Mucosa of stomach (tissue), 1 donor: ENCODE results near the gene ST14.
"Not testable (repeated sequence)": the region's sequence is repeated elsewhere in the genome, so short reads cannot be mapped to it uniquely, and the experiment has no call there.

Source experiments
- H3K27me3 ChIP-seq: one replicate; pipeline ENCODE4 v1.7.0; 2013; ENCODE audit warnings: mild to moderate bottlenecking, low read length; ENCODE audit not compliant: control insufficient read depth, insufficient read depth
- H3K36me3 ChIP-seq: one replicate; pipeline ENCODE4 v1.7.0; 2013; ENCODE audit warnings: low read length; ENCODE audit not compliant: control insufficient read depth, insufficient read depth
- H3K4me1 ChIP-seq: one replicate; pipeline ENCODE4 v1.7.0; 2013; ENCODE audit warnings: mild to moderate bottlenecking, low read length; ENCODE audit not compliant: control insufficient read depth, insufficient read depth
- H3K4me3 ChIP-seq: one replicate; pipeline ENCODE4 v1.7.0; 2013; ENCODE audit warnings: low read length
- H3K9ac ChIP-seq: one replicate; pipeline ENCODE4 v1.7.0; 2013; ENCODE audit warnings: mild to moderate bottlenecking, low read length, moderate library complexity
- H3K9me3 ChIP-seq: one replicate; pipeline ENCODE4 v1.7.0; 2013; ENCODE audit warnings: mild to moderate bottlenecking, low read length, moderate library complexity; ENCODE audit not compliant: control insufficient read depth
- donor health status: Pancreatic carcinoma.

Gene ST14

DNA sequence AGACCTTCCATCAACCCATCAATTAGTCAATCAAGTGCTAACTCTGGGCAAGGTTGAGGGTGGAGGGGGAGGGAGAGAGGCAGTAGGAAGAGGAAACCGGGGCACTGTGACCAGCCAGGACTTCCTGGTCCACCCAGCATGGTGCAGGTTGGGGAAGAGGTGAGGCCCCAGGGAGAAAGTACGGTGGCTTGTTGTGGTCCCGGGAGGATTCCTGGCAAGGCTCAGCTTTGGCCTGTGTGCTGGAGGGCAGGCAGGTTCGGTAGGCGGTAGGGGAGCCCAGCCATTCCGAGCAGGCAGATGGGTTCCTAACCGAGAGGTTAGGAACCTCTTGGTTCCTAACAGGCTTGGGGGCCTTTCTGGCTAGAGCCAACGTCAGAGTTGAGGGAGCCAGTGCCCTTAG lies 10.8 kb downstream of the ST14 start:
- H3K4me1 ChIP-seq = peaks cover 42% of the 10 kb centered on the region
- no peaks in the 10 kb centered on the region for H3K9me3 ChIP-seq
- no peaks in the 10 kb centered on the region for H3K27me3 ChIP-seq
- H3K9ac ChIP-seq = no peak overlapping the region
- no peaks in the 10 kb centered on the region for H3K36me3 ChIP-seq
- H3K4me3 ChIP-seq = no peak overlapping the region

- H3K9ac ChIP-seq = no peak overlapping the region
- peaks cover 30% of the 10 kb centered on the region for H3K4me1 ChIP-seq
- no peak overlapping the region for H3K4me3 ChIP-seq
- no peaks in the 10 kb centered on the region for H3K27me3 ChIP-seq
- no peaks in the 10 kb centered on the region for H3K9me3 ChIP-seq
- H3K36me3 ChIP-seq = no peaks in the 10 kb centered on the region
These were observed 12.0 kb downstream of the ST14 start for GRCh38 chr11:130171534-130171933.

GRCh38 chr11:130172001-130172400 lies 12.4 kb downstream of the ST14 start:
- H3K27me3 ChIP-seq, H3K36me3 ChIP-seq, H3K4me3 ChIP-seq, H3K9me3 ChIP-seq, H3K9ac ChIP-seq: not testable (repeated sequence)
- H3K4me1 ChIP-seq = peaks cover 30% of the 10 kb centered on the region

DNA sequence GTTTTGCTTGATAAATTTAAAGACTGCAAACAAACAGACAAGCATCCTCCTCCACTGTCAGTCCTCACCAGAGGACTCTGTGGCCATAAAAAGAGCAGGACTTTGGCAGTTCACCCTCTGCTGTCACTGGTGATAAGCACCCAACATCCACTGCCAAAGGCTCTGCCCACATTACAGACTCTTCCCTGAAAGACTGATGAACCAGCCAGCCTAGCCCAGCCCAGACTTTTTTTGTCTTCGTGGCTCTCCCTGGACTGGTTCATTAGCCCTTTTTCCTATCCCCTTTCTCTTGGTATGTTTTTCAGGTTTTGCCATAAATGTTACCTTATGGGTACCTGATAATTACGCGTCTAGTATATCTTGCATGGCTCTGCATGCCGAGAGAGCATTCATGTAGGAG lies 15.1 kb downstream of the ST14 start:
- Histone ChIP-seq H3K36me3 (no peaks in the 10 kb centered on the region), H3K4me1 (peaks cover 36% of the 10 kb centered on the region), H3K9me3 (no peaks in the 10 kb centered on the region)

GRCh38 chr11:130175898-130176297 lies 16.3 kb downstream of the ST14 start:
- Histone ChIP-seq H3K9me3 (no peaks in the 10 kb centered on the region), H3K4me1 (peaks cover 36% of the 10 kb centered on the region), H3K9ac (no peak overlapping the region), H3K27me3 (no peaks in the 10 kb centered on the region), H3K36me3 (no peaks in the 10 kb centered on the region), H3K4me3 (no peak overlapping the region)

More for the DNA sequence above, 15.1 kb downstream of the ST14 start:
- Histone ChIP-seq H3K4me3 (no peak overlapping the region), H3K27me3 (no peaks in the 10 kb centered on the region), H3K9ac (no peak overlapping the region)

DNA sequence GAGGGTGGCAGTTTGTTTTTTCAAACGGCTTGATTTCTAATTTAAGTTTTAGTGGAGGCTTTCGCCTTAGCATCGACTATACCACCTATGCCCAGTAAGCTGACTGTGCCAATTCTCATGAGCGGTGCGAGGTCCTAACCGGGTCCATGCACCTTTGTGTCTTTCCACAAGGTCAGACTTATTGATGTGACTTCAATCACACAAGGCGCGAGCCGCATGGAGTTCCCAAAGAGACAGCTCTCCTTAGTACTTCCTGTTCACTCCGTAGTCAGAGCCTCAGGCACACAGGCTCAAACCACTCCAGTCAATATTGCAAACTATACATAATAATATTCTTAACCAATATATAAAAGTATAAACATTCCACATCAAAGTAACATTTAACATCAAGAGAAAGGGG lies 18.2 kb downstream of the ST14 start:
- peaks cover 52% of the 10 kb centered on the region for H3K4me1 ChIP-seq
- H3K9me3 ChIP-seq = no peaks in the 10 kb centered on the region
- no peak overlapping the region for H3K4me3 ChIP-seq
- no peaks in the 10 kb centered on the region for H3K36me3 ChIP-seq
- no peak overlapping the region for H3K9ac ChIP-seq
- no peaks in the 10 kb centered on the region for H3K27me3 ChIP-seq

DNA sequence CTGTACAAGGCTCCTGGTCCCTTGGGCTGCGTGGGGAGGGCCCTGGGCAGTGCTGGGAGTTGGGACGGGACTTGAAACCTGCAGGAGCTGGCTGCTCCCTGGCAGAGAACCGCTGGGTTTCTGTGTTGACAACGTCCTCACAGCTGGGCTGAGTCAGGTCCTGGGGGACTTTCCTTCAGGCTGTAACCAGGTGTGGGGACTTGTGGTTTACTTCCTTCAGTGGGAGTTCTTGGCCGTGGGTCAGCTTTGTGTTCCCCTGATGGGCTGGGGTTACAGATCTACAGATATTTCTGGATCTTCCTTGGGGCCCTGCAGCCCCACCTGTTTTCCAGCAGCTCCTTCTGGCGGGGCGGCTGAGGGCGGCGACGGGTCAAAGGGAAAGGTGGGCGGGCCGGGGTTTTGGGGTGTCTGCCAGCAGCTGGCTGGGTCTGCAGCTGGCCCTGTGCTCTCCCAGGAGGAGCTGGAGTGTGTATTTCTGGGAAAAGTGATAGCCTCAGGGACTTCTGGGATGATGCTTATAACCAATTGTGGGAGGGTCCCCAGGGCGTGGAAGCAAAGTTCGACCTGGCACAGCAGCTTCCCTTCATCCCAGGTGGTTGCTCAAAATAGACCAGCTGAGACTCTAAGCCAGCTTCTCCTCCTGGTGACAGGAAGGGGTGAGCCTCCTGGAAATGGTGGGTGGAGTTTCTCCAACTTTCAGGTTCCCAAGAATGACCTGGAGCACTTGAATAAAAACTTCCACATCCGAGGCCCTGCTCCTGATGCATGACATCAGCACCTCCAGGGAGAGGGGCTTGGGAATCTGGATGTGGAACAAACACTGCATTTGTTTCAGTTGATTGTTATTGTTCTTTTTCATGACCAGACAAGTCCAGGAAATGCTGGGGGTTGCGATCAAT lies 19.1 kb downstream of the ST14 start:
- peak overlapping the region; percentile 28 for H3K9ac ChIP-seq

GRCh38 chr11:130179396-130180306 lies 20.1 kb downstream of the ST14 start:
- Histone ChIP-seq H3K4me1 (peaks cover 52% of the 10 kb centered on the region), H3K4me3 (no peak overlapping the region), H3K36me3 (no peaks in the 10 kb centered on the region), H3K9ac (no peak overlapping the region), H3K27me3 (no peaks in the 10 kb centered on the region), H3K9me3 (no peaks in the 10 kb centered on the region)

More for the DNA sequence above, 19.1 kb downstream of the ST14 start:
- Histone ChIP-seq H3K4me1 (peaks cover 52% of the 10 kb centered on the region), H3K9me3 (no peaks in the 10 kb centered on the region), H3K36me3 (no peaks in the 10 kb centered on the region), H3K4me3 (no peak overlapping the region), H3K27me3 (no peaks in the 10 kb centered on the region)

- H3K9ac ChIP-seq = no peak overlapping the region
- H3K9me3 ChIP-seq = no peaks in the 10 kb centered on the region
- peaks cover 52% of the 10 kb centered on the region for H3K4me1 ChIP-seq
- no peaks in the 10 kb centered on the region for H3K27me3 ChIP-seq
- no peak overlapping the region for H3K4me3 ChIP-seq
- H3K36me3 ChIP-seq = no peaks in the 10 kb centered on the region
These were observed 20.9 kb downstream of the ST14 start for GRCh38 chr11:130180491-130180890.

DNA sequence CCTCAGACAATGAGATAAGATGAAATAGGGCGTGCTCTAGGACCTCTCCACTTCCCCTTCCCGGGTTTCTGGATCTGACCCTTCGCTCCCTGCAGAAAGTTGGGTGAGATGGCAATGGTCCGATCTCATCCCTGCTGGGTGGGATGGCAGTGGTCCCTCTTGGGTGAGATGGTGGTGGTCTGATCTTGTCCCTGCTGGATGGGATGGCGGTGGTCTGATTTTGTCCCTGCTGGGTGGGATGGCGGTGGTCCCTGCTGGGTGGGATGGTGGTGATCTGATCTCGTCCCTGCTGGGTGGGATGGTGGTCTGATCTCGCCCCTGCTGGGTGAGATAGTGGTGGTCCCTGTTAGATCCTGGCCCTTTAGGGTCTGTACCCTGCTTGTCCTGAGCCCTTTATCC lies 21.3 kb downstream of the ST14 start:
- Histone ChIP-seq H3K27me3 (no peaks in the 10 kb centered on the region), H3K4me1 (peaks cover 52% of the 10 kb centered on the region), H3K9me3 (no peaks in the 10 kb centered on the region), H3K36me3 (no peaks in the 10 kb centered on the region), H3K4me3 (no peak overlapping the region), H3K9ac (no peak overlapping the region)

DNA sequence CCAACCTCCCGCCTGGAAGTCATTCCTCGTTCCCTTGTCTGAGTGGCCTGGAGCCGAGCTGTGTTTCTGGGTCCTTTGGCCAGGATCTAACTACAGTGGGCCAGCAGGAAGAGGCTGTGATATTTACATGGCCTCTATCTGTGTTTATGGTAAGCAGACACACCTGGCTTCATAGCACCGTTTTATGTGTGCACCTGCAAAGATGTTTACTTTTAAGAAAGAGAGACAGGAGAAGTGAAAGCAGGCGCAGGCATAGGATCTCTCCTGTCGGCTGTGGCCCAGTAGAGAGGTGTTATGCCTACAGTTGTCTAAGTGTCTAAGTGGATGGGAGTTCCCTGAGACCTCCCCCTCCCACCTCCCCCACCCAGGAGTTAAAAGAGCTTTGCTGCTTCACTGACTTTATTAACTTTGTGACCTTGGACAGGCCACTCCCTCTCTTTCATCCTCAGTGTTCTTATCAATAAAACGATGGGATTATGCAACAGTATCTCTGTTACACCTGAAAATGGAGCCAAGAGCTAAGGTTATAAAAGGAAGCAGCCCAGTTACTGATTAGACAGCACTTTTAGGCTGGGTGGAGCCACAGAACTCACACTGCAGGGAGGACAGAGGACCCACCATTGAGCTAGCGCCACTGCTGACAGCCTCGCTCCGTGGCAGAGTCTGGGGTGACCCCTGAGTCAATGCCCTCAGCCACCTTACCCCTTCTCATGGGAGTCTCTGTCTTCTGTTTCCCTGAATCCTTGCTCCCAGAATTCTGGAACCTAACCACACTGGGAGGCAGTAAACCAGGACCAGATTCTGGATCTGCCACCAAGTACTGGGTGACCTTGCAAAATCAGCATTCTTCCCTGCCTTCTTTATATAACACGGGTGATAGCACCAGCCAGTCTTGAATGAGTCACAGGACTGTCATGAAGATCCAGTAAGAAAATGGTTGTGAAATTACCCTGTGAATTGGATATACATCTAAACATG lies 22.0 kb downstream of the ST14 start:
- no peaks in the 10 kb centered on the region for H3K27me3 ChIP-seq
- no peaks in the 10 kb centered on the region for H3K36me3 ChIP-seq
- H3K9ac ChIP-seq = no peak overlapping the region
- H3K9me3 ChIP-seq = no peaks in the 10 kb centered on the region
- H3K4me3 ChIP-seq = no peak overlapping the region
- peaks cover 52% of the 10 kb centered on the region for H3K4me1 ChIP-seq
